Upper lobe of right lung (tissue), 1 donor: ENCODE data around the gene PJA2. TPM values are rescaled to one million over a fixed set of nuclear protein-coding genes. Genes with fewer than 3 reads are reported as not detected.

Source experiments
- ATAC-seq: fragments of 200-7000 bp; cut with Tn5 transposase; one replicate; pipeline ENCODE4 v1.9.1; 2020; ENCODE audit warnings: mild to moderate bottlenecking, moderate library complexity
- DNase-seq: peaks from one replicate; pipeline ENCODE4 v3.0.0-alpha.2; 2020
- H3K27ac ChIP-seq: fragments of 200-600 bp; one replicate; pipeline ENCODE4 v1.8.0; 2022
- H3K27me3 ChIP-seq: fragments of 200-600 bp; one replicate; pipeline ENCODE4 v1.8.0; 2022; ENCODE audit warnings: mild to moderate bottlenecking
- H3K36me3 ChIP-seq: fragments of 200-600 bp; one replicate; pipeline ENCODE4 v1.8.0; 2022
- H3K4me1 ChIP-seq: fragments of 200-600 bp; one replicate; pipeline ENCODE4 v1.8.0; 2022
- H3K4me3 ChIP-seq: fragments of 200-600 bp; one replicate; pipeline ENCODE4 v1.8.0; 2022; ENCODE audit warnings: mild to moderate bottlenecking
- H3K9me3 ChIP-seq: fragments of 200-600 bp; one replicate; pipeline ENCODE4 v1.8.0; 2022
- CTCF ChIP-seq: fragments of 200-600 bp; IDR thresholded peaks from one replicate; pipeline ENCODE4 v1.8.0; 2022; ENCODE audit warnings: antibody characterized with exemption
- intact Hi-C: fragments of 100-400 bp; cut with DNase I; formaldehyde crosslinking; loops from one replicate; pipeline ENCODE4 v1.11.0; 2022
- total RNA-seq: library from RNA; stranded (reverse); fragmentation: NEBNext Ultra II Directional; extraction: Animal tissue kit (Norgen Biotek cat#: 25700); gene quantifications from one replicate; pipeline ENCODE4 v1.2.1, GENCODE V29; 2021
- donor health status: DM: no; HTN: yes; CAD: no; lungs with severe emphysema.

Gene PJA2
- total RNA-seq, 1 donor from 2014 or later: 93.9 TPM

GRCh38 chr5:109304309-109304708 is 105.5 kb downstream of the PJA2 start:
- Histone ChIP-seq H3K9me3 (no peaks in the 10 kb centered on the region), H3K36me3 (no peaks in the 10 kb centered on the region), H3K27me3 (no peaks in the 10 kb centered on the region), H3K4me3 (no peak overlapping the region), H3K27ac (no peak overlapping the region), H3K4me1 (no peaks in the 10 kb centered on the region)
- intact Hi-C loops: no loop called here
- ATAC-seq: no peak
- no peak for DNase-seq
- TF ChIP-seq CTCF: no peak

- no peak for DNase-seq
- H3K27ac ChIP-seq: no peak overlapping the region
- no peaks in the 10 kb centered on the region for H3K9me3 ChIP-seq
- TF ChIP-seq CTCF: no peak
- ATAC-seq: no peak
- no peaks in the 10 kb centered on the region for H3K4me1 ChIP-seq
- H3K27me3 ChIP-seq: no peaks in the 10 kb centered on the region
- intact Hi-C loops: no loop called here
- H3K36me3 ChIP-seq: no peaks in the 10 kb centered on the region
- no peak overlapping the region for H3K4me3 ChIP-seq
Measured at GRCh38 chr5:109300367-109300766, 109.4 kb downstream of the PJA2 start.

GRCh38 chr5:109299557-109299956 is 110.2 kb downstream of the PJA2 start:
- DNase-seq: no peak
- Histone ChIP-seq H3K4me3 (no peak overlapping the region), H3K27me3 (no peaks in the 10 kb centered on the region), H3K9me3 (no peaks in the 10 kb centered on the region), H3K4me1 (no peaks in the 10 kb centered on the region), H3K36me3 (no peaks in the 10 kb centered on the region), H3K27ac (no peak overlapping the region)
- ATAC-seq: no peak
- no peak for TF ChIP-seq CTCF
- intact Hi-C loops: no loop called here

GRCh38 chr5:109298794-109299193 is 111.0 kb downstream of the PJA2 start:
- H3K4me3 ChIP-seq: no peak overlapping the region
- no peak for TF ChIP-seq CTCF
- no peaks in the 10 kb centered on the region for H3K27me3 ChIP-seq
- H3K36me3 ChIP-seq: no peaks in the 10 kb centered on the region
- intact Hi-C loops: no loop called here
- DNase-seq (no peak), ATAC-seq (no peak)
- no peaks in the 10 kb centered on the region for H3K4me1 ChIP-seq
- no peak overlapping the region for H3K27ac ChIP-seq
- no peaks in the 10 kb centered on the region for H3K9me3 ChIP-seq

GRCh38 chr5:109297900-109298299 is 111.9 kb downstream of the PJA2 start:
- TF ChIP-seq CTCF: no peak
- Histone ChIP-seq H3K9me3 (no peaks in the 10 kb centered on the region), H3K36me3 (no peaks in the 10 kb centered on the region), H3K27me3 (no peaks in the 10 kb centered on the region), H3K27ac (no peak overlapping the region), H3K4me1 (no peaks in the 10 kb centered on the region), H3K4me3 (no peak overlapping the region)
- ATAC-seq (no peak), DNase-seq (no peak)
- intact Hi-C loops: no loop called here

GRCh38 chr5:109291090-109291489 is 118.7 kb downstream of the PJA2 start:
- ATAC-seq (peak; percentile 26), DNase-seq (no peak)

More at GRCh38 chr5:109291090-109291489, 118.7 kb downstream of the PJA2 start:
- intact Hi-C loops: no loop called here
- TF ChIP-seq CTCF: no peak
- no peak overlapping the region for H3K27ac ChIP-seq
- peaks cover 4% of the 10 kb centered on the region for H3K9me3 ChIP-seq
- H3K4me1 ChIP-seq: no peaks in the 10 kb centered on the region
- no peak overlapping the region for H3K4me3 ChIP-seq
- no peaks in the 10 kb centered on the region for H3K27me3 ChIP-seq
- no peaks in the 10 kb centered on the region for H3K36me3 ChIP-seq
